ENCODE data around the gene CDKN2B. TPM values are rescaled to one million over a fixed set of nuclear protein-coding genes. Genes with fewer than 3 reads are reported as not detected.

Gene CDKN2B
- total RNA-seq, 1 experiment from 2014 or later = 9.8 TPM

DNA sequence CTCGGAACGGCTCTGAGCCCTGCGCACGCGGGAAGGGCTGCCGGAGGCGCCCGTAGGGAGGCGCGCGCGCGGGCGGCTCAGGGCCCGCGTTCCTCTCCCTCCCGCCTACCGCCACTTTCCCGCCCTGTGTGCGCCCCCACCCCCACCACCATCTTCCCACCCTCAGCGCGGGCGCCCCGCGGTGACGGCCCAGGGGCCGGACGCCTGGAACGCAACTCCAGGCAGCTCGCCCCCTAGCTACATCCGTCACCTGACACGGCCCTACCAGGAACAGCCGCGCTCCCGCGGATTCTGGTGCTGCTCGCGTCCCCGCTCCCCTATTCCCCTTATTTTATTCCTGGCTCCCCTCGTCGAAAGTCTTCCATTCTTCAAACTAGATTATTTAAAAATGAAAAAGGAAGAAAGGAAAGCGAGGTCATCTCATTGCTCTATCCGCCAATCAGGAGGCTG lies 14.5 kb downstream of the CDKN2B start, which contains the start of gene CDKN2B-AS1 (continued):
- TF ChIP-seq, protein P1, sequence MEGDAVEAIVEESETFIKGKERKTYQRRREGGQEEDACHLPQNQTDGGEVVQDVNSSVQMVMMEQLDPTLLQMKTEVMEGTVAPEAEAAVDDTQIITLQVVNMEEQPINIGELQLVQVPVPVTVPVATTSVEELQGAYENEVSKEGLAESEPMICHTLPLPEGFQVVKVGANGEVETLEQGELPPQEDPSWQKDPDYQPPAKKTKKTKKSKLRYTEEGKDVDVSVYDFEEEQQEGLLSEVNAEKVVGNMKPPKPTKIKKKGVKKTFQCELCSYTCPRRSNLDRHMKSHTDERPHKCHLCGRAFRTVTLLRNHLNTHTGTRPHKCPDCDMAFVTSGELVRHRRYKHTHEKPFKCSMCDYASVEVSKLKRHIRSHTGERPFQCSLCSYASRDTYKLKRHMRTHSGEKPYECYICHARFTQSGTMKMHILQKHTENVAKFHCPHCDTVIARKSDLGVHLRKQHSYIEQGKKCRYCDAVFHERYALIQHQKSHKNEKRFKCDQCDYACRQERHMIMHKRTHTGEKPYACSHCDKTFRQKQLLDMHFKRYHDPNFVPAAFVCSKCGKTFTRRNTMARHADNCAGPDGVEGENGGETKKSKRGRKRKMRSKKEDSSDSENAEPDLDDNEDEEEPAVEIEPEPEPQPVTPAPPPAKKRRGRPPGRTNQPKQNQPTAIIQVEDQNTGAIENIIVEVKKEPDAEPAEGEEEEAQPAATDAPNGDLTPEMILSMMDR (IDR thresholded peaks at IDR 0.05 in 2 of 3, conservative IDR thresholded peaks at IDR 0.05 in 1 of 3; ENCODE audit: borderline replicate concordance in 1 of 3, insufficient read depth in 1 of 3, low read depth in 2 of 3, low read length in 2 of 3) = peak in 2 of 3 experiments; percentile 6 to 20; a peak in 1 of 6 replicates
- TF ChIP-seq TCF7L2 (IDR thresholded peaks at IDR 0.05; ENCODE audit: borderline replicate concordance, extremely low read depth, insufficient read depth, insufficient read length) (no peak), POLR2AphosphoS5 (IDR thresholded peaks at IDR 0.05; ENCODE audit: low read depth, low read length) (no peak; the same call in 1 of the 2 replicates)
- TF ChIP-seq, protein P2, sequence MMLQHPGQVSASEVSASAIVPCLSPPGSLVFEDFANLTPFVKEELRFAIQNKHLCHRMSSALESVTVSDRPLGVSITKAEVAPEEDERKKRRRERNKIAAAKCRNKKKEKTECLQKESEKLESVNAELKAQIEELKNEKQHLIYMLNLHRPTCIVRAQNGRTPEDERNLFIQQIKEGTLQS (IDR thresholded peaks at IDR 0.05) = no peak

DNA sequence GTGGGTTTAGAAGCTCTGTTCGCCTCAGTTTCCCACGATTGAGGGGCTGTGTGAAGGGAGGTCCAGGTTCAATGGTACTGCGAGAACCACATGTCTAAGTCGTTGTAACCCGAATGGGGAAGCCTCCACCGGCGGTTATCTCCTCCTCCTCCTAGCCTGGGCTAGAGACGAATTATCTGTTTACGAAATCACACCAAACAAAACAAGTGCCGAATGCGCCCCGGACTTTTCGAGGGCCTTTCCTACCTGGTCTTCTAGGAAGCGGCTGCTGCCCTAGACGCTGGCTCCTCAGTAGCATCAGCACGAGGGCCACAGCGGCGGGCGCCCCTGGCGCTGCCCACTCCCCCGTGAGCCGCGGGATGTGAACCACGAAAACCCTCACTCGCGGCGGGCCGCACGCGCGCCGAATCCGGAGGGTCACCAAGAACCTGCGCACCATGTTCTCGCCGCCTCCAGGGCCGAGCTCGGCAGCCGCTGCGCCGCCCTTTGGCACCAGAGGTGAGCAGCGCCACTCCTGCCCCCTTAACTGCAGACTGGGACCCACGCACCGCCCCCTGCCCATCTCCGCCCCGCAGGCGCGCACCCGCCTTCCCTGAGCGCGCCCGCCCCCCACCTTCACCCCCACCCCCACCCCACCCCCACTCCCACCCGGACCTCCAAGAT lies 15.1 kb downstream of the CDKN2B start, which contains the start of gene CDKN2A:
Gene CDKN2A (minus strand): TSS at position 500 of the 663 bp plus-strand sequence.
- TF ChIP-seq, protein P3, sequence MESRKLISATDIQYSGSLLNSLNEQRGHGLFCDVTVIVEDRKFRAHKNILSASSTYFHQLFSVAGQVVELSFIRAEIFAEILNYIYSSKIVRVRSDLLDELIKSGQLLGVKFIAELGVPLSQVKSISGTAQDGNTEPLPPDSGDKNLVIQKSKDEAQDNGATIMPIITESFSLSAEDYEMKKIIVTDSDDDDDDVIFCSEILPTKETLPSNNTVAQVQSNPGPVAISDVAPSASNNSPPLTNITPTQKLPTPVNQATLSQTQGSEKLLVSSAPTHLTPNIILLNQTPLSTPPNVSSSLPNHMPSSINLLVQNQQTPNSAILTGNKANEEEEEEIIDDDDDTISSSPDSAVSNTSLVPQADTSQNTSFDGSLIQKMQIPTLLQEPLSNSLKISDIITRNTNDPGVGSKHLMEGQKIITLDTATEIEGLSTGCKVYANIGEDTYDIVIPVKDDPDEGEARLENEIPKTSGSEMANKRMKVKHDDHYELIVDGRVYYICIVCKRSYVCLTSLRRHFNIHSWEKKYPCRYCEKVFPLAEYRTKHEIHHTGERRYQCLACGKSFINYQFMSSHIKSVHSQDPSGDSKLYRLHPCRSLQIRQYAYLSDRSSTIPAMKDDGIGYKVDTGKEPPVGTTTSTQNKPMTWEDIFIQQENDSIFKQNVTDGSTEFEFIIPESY (IDR thresholded peaks at IDR 0.05; ENCODE audit: extremely low read depth, insufficient replicate concordance, low read length) = peak; percentile 13
- TF ChIP-seq, protein P4, sequence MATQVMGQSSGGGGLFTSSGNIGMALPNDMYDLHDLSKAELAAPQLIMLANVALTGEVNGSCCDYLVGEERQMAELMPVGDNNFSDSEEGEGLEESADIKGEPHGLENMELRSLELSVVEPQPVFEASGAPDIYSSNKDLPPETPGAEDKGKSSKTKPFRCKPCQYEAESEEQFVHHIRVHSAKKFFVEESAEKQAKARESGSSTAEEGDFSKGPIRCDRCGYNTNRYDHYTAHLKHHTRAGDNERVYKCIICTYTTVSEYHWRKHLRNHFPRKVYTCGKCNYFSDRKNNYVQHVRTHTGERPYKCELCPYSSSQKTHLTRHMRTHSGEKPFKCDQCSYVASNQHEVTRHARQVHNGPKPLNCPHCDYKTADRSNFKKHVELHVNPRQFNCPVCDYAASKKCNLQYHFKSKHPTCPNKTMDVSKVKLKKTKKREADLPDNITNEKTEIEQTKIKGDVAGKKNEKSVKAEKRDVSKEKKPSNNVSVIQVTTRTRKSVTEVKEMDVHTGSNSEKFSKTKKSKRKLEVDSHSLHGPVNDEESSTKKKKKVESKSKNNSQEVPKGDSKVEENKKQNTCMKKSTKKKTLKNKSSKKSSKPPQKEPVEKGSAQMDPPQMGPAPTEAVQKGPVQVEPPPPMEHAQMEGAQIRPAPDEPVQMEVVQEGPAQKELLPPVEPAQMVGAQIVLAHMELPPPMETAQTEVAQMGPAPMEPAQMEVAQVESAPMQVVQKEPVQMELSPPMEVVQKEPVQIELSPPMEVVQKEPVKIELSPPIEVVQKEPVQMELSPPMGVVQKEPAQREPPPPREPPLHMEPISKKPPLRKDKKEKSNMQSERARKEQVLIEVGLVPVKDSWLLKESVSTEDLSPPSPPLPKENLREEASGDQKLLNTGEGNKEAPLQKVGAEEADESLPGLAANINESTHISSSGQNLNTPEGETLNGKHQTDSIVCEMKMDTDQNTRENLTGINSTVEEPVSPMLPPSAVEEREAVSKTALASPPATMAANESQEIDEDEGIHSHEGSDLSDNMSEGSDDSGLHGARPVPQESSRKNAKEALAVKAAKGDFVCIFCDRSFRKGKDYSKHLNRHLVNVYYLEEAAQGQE (IDR thresholded peaks at IDR 0.05; ENCODE audit: low read depth) = no peak
- TF ChIP-seq ZFX (IDR thresholded peaks at IDR 0.05) = peak; percentile 34; the same call in 1 of the 2 replicates
- TF ChIP-seq, protein P5, sequence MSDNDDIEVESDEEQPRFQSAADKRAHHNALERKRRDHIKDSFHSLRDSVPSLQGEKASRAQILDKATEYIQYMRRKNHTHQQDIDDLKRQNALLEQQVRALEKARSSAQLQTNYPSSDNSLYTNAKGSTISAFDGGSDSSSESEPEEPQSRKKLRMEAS (IDR thresholded peaks at IDR 0.05) = no peak
- no peak for TF ChIP-seq SRF (IDR thresholded peaks at IDR 0.05; ENCODE audit: low read depth)
- no peak for TF ChIP-seq SP1 (IDR thresholded peaks at IDR 0.05; ENCODE audit: low read depth)
- TF ChIP-seq POLR2A (IDR thresholded peaks at IDR 0.05; ENCODE audit: borderline replicate concordance, extremely low read depth, insufficient read depth, insufficient read length) = peak; percentile 66
- peak; percentile 52; the same call in 1 of the 2 replicates for TF ChIP-seq POLR2AphosphoS5 (IDR thresholded peaks at IDR 0.05; ENCODE audit: low read depth, low read length)
- Histone ChIP-seq H3K9me3 (ENCODE audit: control insufficient read depth in 1 of 2, insufficient read depth in 1 of 2, low read depth in 1 of 2, low read length in 2 of 2) (no peaks in the 10 kb centered on the region), H3K27me3 (ENCODE audit: insufficient read depth, low read length) (no peaks in the 10 kb centered on the region), H2AFZ (ENCODE audit: low read depth, low read length, poor library complexity, severe bottlenecking) (peak within 1 kb of the TSS; percentile 69), H3K9me2 (ENCODE audit: insufficient read depth) (no peaks in the 10 kb centered on the region), H4K20me1 (ENCODE audit: insufficient read depth) (no peaks in the 10 kb centered on the region), H3K36me3 (ENCODE audit: control insufficient read depth in 1 of 2, insufficient read depth in 2 of 2, low read length in 2 of 2) (no peaks in the 10 kb centered on the region), H3K4me3 (replicated peaks in 1 of 2; ENCODE audit: low read depth in 1 of 2, low read length in 2 of 2) (peak within 1 kb of the TSS; percentile 79 to 81), H3K4me2 (ENCODE audit: low read length) (peak within 1 kb of the TSS; percentile 91), H3K9ac (ENCODE audit: low read length) (peak within 1 kb of the TSS; percentile 86), H3K79me2 (ENCODE audit: insufficient read depth, low read length) (peaks cover 66% of the 10 kb centered on the region), H3K27ac (ENCODE audit: low read depth, low read length) (peak within 1 kb of the TSS; percentile 89), H3K4me1 (ENCODE audit: control insufficient read depth in 1 of 2, insufficient read depth in 2 of 2, low read length in 2 of 2) (peaks cover 4 to 19% of the 10 kb centered on the region in 2 experiments; a peak in 3 of 4 replicates)
- CTCF ChIA-PET = interaction anchor here (1.1 to 3.2 kb wide), 4 partner anchors 15 to 250 kb away, joined by 3 to 36 read pairs (median 4); partner anchors contain the start of gene CDKN2B
- no TSS peak for BruUV-seq (replicated peaks)
- POLR2A ChIA-PET = interaction anchor here (0.6 to 1.4 kb wide), 3 partner anchors 15 to 412 kb away, joined by 3 to 4 read pairs (median 4); partner anchors contain the start of gene CDKN2B
- RAD21 ChIA-PET (ENCODE audit: low non-redundant PET in 1 of 2, low total read pairs in 2 of 2, uncharacterized antibody in 2 of 2, unreplicated experiment in 2 of 2) = interaction anchor here in 1 of 2 experiments (0.7 kb wide), 1 partner anchor 34 kb away, joined by 4 read pairs; no protein-coding TSS in a partner anchor
- DNase-seq (ENCODE audit: low read depth, low spot score) (no peak), ATAC-seq (peak; percentile 57)
- intact Hi-C loops (cut with micrococcal nuclease) = no loop called here
